ENCODE measurements around the gene SPRN.
"Not testable (repeated sequence)": the region's sequence is repeated elsewhere in the genome, so short reads cannot be mapped to it uniquely, and the experiment has no call there.

GRCh38 chr10:133469205-133469604 lies 44.8 kb upstream of the SPRN start:
- TF ChIP-seq CTCF, POLR2A (IDR thresholded peaks at IDR 0.05): not testable (repeated sequence)

Data from right lobe of liver (tissue), 4 donors.